Dedifferentiated amniotic fluid mesenchymal stem cell (primary cell): Measurements from ENCODE around the gene PRKAR2B.
"Not testable (repeated sequence)": the region's sequence is repeated elsewhere in the genome, so short reads cannot be mapped to it uniquely, and the experiment has no call there.

Experiments
- DNase-seq: peaks from one replicate; pipeline ENCODE4 v3.0.0-alpha.2; 2016; ENCODE audit errors: extremely low spot score

The PRKAR2B gene

DNA sequence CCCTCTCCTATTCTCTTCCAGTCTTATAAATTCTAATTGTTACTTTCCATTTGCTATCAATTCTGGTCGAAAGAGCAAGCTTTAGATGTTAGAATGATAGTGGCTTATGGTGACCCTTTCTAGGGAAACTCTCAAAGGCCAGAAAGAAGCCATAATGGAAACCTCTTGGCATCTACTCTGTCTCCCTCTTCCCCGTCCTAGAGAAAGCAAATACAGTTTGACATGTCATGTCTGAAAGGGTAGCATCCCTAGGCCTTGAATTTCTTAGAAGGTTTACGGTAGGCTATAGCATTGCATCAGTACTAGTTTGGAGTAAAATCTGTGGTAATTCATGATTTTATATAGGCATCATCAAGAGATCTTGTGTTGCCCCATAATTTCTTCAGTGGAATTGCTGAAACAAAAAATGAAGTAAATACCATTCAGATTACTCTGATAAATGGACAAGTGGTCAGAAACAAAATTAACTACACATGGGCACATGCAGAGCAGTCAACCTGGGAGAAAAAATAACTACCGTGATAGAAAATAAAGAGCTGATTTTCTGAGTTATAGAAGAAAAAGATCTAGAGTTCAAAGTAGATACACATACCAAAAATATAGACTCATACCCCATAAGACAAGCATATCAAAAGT, 4.4 kb downstream of the PRKAR2B start:
- DNase-seq: peak; percentile 5

DNA sequence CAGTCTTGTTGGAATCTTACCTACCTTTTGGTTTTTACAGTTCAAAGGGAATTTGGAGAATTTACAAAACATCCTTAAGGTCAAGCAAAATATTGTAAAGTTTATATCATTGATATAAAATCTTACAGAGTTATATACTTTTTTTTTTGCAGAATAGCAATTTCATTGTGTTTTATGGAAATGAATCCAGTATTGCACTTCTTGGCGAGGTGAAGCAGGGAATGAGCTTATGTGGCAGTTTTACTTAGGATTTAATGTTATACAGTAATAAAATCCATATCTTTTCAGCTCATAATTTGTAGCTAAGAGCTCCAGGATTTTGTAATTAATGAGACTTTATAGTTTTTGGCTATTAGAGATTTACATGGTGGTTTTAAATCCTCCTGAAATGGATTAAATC, 5.0 kb downstream of the PRKAR2B start:
- no peak for DNase-seq

GRCh38 chr7:107049971-107050532, 5.5 kb downstream of the PRKAR2B start:
- peak; percentile 11 for DNase-seq

GRCh38 chr7:107051376-107051775, 6.9 kb downstream of the PRKAR2B start:
- peak; percentile 37 for DNase-seq

DNA sequence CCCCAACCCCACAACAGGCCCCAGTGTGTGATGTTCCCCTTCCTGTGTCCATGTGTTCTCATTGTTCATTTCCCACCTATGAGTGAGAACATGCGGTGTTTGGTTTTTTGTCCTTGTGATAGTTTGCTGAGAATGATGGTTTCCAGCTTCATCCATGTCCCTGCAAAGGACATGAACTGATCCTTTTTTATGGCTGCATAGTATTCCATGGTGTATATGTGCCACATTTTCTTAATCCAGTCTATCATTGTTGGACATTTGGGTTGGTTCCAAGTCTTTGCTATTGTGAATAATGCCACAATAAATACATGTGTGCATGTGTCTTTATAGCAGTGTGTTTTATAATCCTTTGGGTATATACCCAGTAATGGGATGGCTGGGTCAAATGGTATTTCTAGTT, 10.5 kb downstream of the PRKAR2B start:
- DNase-seq: not testable (repeated sequence)

DNA sequence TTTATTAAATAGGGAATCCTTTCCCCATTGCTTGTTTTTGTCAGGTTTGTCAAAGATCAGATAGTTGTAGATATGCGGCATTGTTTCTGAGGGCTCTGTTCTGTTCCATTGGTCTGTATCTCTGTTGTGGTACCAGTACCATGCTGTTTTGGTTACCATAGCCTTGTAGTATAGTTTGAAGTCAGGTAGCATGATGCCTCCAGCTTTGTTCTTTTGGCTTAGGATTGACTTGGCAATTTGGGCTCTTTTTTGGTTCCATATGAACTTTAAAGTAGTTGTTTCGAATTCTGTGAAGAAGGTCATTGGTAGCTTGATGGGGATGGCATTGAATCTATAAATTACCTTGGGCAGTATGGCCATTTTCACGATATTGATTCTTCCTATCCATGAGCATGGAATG, 11.6 kb downstream of the PRKAR2B start:
- DNase-seq: not testable (repeated sequence)

DNA sequence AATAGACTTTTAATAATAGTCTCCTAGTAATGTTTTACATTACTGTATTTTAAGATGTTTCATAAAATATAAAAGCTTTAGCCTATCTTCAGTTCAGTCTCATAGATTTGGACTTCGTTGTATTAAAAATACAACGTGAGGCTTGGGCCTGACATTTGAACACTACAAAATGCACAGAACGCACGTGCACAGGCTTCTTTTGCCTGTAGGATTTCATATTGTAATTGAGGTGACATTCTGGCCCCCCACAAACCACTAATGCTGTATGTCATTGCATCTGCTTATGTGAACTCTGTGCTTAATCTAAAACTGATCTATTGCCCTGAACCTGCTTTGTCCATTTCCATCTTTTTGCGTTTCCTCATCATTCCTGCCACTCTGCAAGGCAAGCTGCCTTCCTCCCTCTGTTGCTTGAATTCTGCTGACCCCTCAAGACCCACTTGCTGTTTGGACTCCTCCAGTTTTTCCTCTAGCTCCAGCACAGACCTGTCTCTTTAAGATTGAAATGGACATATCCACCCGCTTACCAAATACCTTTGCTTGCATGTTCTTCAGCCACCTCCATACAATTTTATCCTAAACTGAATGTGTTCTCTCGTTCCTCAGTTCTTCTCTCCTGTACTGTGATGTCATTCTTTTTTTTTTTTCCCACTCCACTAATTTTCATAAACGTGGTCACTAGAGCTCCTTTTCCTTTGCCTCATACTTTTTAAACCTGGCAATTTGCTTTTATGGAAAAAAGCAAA, 12.4 kb downstream of the PRKAR2B start:
- no peak for DNase-seq

DNA sequence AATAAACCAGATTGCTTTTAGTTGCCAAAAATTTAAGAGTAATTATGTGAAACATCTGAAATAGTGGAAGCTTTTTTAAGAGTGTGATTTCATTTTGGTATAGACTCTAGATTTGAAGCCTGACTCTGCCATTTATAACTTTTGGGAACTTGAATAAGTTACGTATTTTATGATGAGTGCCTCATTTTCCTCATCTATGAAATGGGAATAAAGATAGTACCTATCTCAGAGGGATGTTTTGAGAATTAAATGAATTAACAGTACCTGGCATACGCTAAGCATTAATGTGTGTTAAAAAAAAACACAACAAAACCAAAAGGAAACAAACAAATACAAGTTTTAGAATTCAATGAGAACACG, 12.9 kb downstream of the PRKAR2B start:
- DNase-seq: no peak

DNA sequence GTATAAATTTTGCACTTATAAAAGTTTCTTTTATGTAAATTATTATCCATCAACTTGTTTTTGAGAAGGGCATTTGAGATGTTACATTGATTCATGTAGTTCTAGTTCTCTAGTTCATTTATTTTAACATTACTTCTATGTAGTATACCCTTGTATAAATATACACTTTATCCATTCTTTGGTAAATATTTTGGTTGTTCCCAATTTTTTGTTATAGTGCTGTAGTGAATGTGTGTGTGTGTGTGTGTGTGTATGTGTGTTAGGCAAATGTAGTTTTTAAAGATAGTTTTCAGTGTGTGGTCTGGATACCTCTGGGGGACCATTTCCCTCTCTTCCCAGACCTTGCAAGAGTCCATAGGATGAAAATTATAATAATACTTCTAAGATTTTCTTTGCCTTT, 15.0 kb downstream of the PRKAR2B start:
- DNase-seq: no peak

DNA sequence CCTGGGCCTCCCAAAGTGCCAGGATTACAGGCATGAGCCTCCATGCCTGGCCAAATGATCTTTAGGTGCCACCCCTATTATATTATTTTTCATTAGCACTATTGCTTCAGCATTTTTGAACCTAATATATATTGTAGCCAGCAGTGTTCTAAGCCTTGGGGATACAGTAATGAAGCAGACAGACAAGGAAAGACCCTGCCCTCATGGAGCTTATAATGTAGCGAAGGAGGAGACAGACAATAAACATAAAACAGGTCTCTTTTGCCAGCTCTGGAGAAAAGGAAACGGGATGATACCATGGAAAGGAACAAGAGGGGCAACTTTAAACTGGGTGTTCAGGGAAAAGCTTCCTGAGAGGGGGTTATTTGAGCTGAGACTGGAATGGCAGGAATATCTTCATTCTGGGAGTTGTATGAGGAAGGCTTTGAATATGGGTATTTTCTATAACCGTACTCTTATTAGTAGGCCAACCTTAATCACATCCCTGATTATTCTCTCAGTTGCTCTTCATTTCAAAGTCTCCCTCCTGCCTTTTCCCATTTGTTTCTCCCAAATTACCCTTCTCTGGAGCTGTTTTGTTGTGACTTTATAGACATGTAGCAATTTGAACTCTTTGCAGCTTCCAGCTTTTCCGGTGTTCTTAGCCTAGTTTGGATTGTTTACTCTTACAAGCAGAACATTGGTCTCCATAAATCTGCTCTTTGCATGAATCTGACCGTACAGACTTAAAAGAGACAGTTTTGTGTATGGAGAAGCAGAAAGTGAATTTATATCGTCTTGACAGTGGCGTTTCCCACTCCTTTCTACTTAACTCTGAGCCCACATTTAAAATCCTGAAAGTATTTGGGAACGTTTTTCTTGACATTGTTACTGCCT, 19.0 kb downstream of the PRKAR2B start:
- no peak for DNase-seq

DNA sequence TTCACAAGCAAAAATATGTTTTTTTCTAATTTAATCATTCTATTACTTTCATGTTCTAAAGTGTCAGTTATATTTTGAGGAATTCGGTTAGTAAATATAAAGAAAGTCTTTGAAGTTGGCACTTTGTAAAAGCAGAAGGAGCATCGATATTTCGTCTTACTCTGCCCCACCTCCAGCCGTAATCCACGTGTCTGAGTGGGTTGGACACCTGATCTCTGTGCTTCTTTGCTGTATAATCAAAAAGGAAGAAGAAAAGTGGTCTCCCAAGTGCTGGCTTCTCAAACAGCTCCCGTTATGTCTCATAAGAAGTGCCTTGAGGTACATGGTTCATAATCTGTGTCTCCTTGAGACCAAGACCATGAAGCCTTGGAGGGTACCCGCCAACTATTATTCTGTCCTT, 19.8 kb downstream of the PRKAR2B start:
- no peak for DNase-seq

DNA sequence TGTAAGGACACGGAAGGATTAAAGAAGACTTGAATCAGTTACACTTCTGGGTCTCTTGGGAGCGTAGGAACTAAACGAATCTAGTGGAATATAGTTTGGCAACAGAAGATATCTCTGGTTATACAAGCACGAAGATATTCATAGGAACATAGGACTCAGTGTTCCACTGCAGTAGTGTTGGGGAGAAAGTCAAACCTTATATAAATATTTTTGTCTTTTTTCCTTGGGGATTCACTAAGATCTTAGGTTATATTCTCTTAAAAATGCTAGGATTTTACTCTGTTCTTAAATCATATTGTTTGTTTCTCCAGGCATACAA, 21.4 kb downstream of the PRKAR2B start:
- DNase-seq: no peak

DNA sequence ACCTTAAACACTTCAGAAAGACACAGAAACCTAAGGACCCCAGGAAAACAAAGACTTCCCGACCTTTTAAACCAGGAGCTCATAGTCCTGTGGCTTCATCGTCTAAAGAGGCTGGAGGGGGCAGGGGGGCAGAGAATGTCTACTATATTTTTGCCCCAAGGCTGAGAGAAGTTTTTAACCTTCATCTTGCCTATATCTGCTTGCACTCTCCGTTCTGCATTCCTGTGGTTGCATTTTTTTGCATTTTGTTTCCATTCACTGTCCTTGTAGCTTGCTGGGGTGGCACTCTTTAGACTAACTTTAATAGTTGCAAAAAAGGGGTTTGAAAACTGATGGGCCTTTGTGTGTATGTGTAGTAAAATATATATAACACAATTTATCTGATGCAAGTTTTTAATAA, 23.7 kb downstream of the PRKAR2B start:
- DNase-seq: no peak

DNA sequence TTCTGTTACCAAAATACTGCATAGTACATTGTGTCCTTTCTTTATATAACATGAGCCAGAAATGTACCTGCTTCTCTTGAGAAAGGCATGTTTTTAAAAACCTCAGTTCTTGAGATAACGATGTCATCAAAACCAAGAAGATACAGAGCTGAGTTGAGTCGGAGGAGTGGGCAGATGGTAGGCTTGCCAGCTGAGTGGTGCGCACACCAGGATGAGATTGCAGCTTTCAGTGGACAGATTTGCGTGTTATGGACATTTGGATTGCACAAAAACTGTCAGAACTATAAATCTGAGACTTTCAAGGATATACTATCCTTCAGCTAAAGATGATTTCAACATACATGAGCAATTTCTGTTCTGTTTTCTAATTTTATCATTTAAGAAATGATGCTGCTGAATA, 25.0 kb downstream of the PRKAR2B start:
- no peak for DNase-seq

DNA sequence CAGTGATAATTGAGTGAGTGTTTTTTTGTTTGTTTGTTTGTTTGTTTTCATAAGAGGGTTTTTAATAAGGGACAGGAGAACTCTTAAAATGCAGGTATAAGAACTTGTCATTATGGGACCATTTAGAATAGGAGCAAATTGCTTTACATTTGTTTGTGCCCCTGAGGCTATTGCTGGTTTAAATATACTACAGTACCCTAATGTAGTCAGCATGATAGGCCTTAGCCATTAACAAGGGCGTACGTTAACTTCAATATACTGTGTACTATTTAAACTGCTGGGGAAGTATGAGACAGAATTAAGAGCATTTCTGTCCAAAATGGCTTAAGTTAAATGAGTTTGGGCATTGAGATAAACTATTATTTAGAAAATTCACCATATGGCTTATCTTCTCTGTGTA, 26.2 kb downstream of the PRKAR2B start:
- no peak for DNase-seq

- DNase-seq: no peak
Observed at GRCh38 chr7:107071129-107071528, 26.6 kb downstream of the PRKAR2B start.

DNA sequence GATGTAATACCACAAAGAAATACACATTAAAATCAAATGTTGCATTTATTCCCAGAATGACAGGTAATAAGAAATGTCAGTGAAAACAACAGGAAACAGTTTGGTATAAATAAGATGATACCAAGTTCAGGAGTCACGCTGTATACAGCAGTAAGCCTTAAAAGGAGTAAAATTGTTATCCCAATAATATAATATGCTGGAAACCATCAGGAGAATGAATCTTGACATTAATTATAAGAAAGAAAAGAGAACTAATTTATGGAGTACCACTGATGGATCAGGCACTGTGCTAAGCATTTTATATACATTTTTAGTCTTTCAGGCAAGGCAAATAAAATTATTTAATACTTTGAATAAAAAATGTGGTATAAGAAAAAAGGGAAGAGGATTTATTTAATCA, 27.6 kb downstream of the PRKAR2B start:
- DNase-seq: no peak

GRCh38 chr7:107075863-107076574, 31.5 kb downstream of the PRKAR2B start:
- DNase-seq: no peak

DNA sequence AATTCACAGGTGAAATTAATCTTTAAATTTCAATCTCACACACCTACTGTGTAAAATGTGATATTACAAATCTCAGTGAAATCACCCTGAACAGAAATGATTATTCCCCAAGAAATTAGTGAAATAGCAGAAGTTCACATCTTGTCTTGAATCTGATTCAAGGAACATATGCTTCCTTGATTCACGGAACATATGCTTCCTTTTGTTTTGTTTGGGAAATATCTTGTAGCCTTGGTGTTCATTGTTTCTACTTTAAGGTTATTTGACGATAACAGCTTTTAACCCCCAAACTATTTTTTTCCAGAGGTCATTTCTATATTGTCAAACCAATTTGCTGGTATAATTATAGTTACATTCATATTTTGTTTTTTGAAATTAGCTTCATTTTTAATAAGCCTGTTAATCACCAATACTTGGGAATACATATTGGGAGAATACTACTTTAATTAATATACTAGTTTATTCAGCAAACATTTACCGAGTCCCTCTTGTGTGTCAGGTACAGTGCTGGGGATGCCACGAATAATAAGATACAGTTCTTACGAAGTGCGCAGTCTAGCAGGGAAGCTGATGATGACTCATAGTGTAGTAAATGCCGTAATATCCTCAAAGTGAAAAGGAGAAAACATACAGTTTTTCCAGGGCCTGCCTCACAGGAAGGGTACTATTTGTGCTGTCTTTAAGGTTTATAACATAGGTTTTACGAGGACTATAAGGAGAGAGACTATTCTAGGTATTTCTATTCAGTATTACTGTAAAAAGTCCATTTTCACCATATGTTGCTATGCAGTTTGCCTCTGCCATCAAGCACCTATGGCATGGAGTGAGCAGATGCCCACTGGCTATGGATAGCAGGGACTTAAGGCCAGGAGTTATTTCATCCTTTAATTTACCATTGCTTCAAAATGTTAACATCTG, 32.5 kb downstream of the PRKAR2B start:
- DNase-seq: no peak

DNA sequence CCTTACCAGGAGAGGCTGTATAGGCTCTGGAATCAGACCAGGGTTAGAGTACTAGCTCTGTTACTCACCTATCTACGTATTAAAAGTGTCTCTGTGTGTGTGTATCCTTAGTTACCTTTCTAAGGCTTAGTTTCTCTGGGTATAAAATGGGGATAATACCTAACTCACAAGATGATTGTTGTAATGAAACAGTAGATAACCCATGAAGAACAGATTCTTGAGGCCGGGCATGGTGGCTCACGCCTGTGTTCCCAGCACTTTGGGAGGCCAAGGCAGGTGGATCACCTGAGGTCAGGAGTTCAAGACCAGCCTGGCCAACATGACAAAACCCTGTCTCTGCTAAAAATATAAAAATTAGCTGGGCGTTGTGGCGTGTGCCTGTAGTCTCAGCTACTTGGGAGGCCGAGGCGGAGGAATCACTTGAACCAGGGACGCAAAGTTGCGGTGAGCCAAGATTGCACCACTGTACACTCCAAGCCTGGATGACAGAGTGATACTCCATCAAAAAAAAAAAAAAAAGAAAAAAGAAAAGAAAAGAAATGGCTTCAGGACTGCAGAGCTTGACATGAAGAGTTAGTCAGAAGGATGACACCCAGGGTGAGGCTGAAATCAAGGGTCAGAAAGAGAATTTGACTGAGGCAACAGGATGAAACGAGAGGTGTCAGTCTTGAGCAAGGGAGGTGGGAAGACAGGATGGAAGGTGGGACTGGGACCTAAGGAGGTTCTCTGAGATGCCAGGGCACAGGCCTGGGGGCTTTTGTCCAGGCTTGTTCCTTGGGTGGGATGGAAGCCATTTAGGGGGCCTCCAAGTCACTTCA, 33.4 kb downstream of the PRKAR2B start:
- DNase-seq: no peak
